ENCODE results near the gene ACAD11. TPM values are rescaled to one million over a fixed set of nuclear protein-coding genes. Genes with fewer than 3 reads are reported as not detected.

Gene ACAD11
- total RNA-seq, 6 donors from 2014 or later = 15.8 to 50.3 (median 19.5) TPM

DNA sequence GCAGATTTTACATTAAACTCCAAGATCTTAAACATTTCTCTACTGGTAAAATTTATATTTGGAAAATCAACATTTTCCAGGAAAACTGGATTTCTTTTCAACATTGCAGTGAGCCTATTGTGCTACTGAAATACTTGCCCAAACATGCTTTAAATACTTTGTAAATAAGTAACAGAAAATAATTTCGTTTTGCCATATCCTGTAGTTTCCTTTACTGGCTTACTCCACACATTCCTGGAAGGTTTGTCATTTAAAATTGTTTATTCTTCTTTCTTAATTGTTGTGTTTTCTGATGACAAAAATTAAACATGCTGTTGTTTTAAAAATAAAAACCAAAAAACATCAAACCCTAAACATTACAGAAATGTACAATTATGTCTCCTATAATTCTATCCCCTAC is 22.0 kb downstream of the ACAD11 start:
- Histone ChIP-seq H3K9me3 (no peaks in the 10 kb centered on the region), H3K27me3 (no peaks in the 10 kb centered on the region), H3K27ac (no peak overlapping the region), H3K4me3 (no peak overlapping the region), H3K4me1 (no peaks in the 10 kb centered on the region), H3K36me3 (peaks cover 0 to 22% (median 3%) of the 10 kb centered on the region in 4 donors)
- 25 to 39% methylated on average over 1 of the region's 1 CpG for whole genome bisulfite sequencing, 2 donors
- TF ChIP-seq EP300 (IDR thresholded peaks at IDR 0.05) (no peak), POLR2AphosphoS5 (IDR thresholded peaks at IDR 0.05) (no peak), POLR2A (IDR thresholded peaks at IDR 0.05) (no peak)
- TF ChIP-seq, protein P1, sequence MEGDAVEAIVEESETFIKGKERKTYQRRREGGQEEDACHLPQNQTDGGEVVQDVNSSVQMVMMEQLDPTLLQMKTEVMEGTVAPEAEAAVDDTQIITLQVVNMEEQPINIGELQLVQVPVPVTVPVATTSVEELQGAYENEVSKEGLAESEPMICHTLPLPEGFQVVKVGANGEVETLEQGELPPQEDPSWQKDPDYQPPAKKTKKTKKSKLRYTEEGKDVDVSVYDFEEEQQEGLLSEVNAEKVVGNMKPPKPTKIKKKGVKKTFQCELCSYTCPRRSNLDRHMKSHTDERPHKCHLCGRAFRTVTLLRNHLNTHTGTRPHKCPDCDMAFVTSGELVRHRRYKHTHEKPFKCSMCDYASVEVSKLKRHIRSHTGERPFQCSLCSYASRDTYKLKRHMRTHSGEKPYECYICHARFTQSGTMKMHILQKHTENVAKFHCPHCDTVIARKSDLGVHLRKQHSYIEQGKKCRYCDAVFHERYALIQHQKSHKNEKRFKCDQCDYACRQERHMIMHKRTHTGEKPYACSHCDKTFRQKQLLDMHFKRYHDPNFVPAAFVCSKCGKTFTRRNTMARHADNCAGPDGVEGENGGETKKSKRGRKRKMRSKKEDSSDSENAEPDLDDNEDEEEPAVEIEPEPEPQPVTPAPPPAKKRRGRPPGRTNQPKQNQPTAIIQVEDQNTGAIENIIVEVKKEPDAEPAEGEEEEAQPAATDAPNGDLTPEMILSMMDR (IDR thresholded peaks at IDR 0.05) = no peak
- DNase-seq (no peak), ATAC-seq (ENCODE audit: low FRiP score in 2 of 2) (no peak)

DNA sequence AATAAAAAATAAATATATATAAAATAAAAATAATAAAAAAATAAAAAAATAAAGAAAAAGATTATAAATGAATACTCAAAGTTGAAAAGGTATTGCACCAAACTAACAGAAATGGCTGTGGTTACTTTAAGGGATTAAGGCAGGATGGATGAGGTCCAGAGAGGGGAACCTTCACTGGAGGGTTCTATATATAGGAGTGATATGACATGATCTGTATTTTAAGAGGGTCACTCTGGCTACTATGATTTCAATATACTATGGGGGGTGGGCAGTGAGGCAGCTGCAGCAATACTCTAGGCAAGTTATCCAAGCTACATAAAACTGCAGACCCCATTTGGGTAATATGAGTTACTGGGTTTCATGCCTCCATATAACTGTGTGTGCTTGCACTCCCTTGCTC is 24.6 kb downstream of the ACAD11 start:
- no peak for DNase-seq
- H3K9me3 ChIP-seq = no peaks in the 10 kb centered on the region
- no peaks in the 10 kb centered on the region for H3K27me3 ChIP-seq
- H3K4me3 ChIP-seq = no peak overlapping the region
- no peak overlapping the region for H3K27ac ChIP-seq
- H3K36me3 ChIP-seq = peaks cover 0 to 31% (median 1%) of the 10 kb centered on the region in 4 donors
- H3K4me1 ChIP-seq = no peaks in the 10 kb centered on the region
- no peak for TF ChIP-seq EP300 (IDR thresholded peaks at IDR 0.05)
- no peak for TF ChIP-seq POLR2AphosphoS5 (IDR thresholded peaks at IDR 0.05)
- no peak for ATAC-seq (ENCODE audit: low FRiP score in 2 of 2)

DNA sequence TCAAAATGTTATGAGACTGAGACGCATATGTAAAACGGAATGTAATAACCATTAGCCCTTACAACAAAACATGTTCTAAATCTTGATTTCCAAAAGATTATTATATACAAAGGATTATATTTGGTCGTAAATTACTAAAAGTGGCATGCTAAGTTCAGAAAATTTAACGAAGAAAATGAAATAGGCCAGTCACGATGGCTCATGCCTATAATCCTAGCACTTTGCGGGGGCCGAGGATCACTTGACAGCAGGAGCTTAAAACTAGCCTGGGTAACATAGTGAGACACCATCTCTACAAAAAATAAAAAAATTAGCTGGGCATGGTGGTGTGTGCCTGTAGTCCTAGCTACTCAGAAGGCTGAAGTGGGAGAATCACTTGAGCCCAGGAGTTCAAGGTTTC is 29.0 kb downstream of the ACAD11 start:
- H3K27ac ChIP-seq = no peak overlapping the region
- H3K36me3 ChIP-seq = peaks cover 0 to 43% (median 2%) of the 10 kb centered on the region in 4 donors
- no peaks in the 10 kb centered on the region for H3K9me3 ChIP-seq
- H3K4me1 ChIP-seq = no peaks in the 10 kb centered on the region
- DNase-seq = no peak
- no peak overlapping the region for H3K4me3 ChIP-seq
- WGBS, 2 donors = 93 to 97% methylated on average over 7 of the region's 7 CpGs
- TF ChIP-seq POLR2AphosphoS5 (IDR thresholded peaks at IDR 0.05) = no peak
- TF ChIP-seq EP300 (IDR thresholded peaks at IDR 0.05) = no peak
- no peak for TF ChIP-seq POLR2A (IDR thresholded peaks at IDR 0.05)
- TF ChIP-seq, protein P1 (IDR thresholded peaks at IDR 0.05) = no peak
- ATAC-seq (ENCODE audit: low FRiP score in 2 of 2) = no peak
- H3K27me3 ChIP-seq = no peaks in the 10 kb centered on the region

DNA sequence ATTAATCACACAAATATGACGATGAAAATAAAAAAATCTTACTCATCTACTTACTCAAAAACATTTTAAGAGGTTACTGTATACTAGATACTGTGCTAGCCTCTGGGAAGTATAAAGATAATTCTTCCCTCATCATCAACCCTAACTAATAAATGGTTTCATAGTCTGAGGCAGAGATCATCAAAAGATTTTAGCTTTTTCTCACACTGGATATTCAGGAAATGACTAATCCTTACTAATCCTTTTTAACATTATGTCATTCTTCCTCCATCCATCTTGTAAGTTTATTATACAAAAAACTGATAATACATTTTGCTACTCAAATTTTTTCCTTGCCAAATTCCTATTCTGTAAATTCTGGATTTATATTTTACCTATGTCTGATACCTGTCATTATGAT is 29.7 kb downstream of the ACAD11 start:
- TF ChIP-seq POLR2A (IDR thresholded peaks at IDR 0.05) (no peak), EP300 (IDR thresholded peaks at IDR 0.05) (no peak), POLR2AphosphoS5 (IDR thresholded peaks at IDR 0.05) (no peak)
- TF ChIP-seq, protein P1 (IDR thresholded peaks at IDR 0.05) = no peak
- peak in 1 of 2 donors; percentile 77 for ATAC-seq (ENCODE audit: low FRiP score in 2 of 2)
- DNase-seq = no peak
- Histone ChIP-seq H3K36me3 (peaks cover 0 to 37% (median 2%) of the 10 kb centered on the region in 4 donors), H3K4me1 (no peaks in the 10 kb centered on the region), H3K9me3 (no peaks in the 10 kb centered on the region), H3K27ac (no peak overlapping the region), H3K4me3 (no peak overlapping the region), H3K27me3 (no peaks in the 10 kb centered on the region)
- 79 to 94% methylated on average over 1 of the region's 1 CpG for WGBS, 2 donors

DNA sequence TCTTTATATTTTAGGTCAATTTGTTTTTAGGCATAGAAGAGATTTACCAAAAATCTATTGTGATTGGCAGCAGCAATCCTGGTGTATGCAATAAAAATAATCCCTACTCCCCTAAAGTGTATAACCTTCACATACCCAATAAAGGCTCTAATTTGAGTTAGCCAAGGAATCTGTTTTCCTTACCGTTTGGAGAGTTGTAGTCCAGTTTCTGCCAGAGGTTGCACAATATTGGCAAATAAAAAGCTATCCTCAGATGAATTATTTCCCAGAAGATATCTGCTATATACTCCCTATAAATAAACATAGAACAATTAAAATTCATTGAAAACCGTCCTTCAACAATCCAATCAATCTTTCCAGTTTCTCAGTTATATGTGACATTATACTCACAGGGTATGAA is 31.5 kb downstream of the ACAD11 start:
- Histone ChIP-seq H3K27ac (no peak overlapping the region), H3K27me3 (no peaks in the 10 kb centered on the region), H3K4me3 (no peak overlapping the region), H3K36me3 (peaks cover 0 to 40% (median 2%) of the 10 kb centered on the region in 4 donors), H3K9me3 (no peaks in the 10 kb centered on the region), H3K4me1 (no peaks in the 10 kb centered on the region)
- TF ChIP-seq POLR2A (IDR thresholded peaks at IDR 0.05) (no peak), EP300 (IDR thresholded peaks at IDR 0.05) (no peak), POLR2AphosphoS5 (IDR thresholded peaks at IDR 0.05) (no peak)
- TF ChIP-seq, protein P1 (IDR thresholded peaks at IDR 0.05) = no peak
- DNase-seq (no peak), ATAC-seq (ENCODE audit: low FRiP score in 2 of 2) (no peak)
- WGBS, 2 donors = 66 to 67% methylated on average over 2 of the region's 2 CpGs

Data from upper lobe of left lung (tissue), 6 donors.